Stimulated activated naive CD4-positive, alpha-beta T cell (primary cell): Measurements from ENCODE around the gene ERG.

Experiments used
- DNase-seq, 6 experiments: peaks; one replicate each; lab custom pipeline; 2025; lab: John Stamatoyannopoulos, UW

Gene ERG

DNA sequence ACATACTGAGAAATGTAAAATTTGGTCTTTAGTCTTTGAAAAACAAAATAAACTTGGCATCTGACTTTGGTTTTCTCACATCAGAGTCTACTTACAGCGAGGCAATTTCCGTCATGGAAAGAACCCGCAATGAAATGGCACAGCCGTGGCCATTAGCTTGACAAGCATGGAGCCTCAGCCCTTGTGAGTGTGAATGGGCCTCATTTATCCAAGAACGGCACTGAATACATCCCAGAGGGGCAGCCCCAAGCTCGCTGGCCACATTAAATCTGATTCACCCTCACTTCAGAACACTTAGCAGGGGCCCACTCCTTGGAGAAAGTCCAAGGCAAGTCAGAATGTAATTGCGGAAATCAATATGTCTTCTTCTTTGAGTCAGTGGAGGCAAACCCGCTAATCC lies 64.8 kb downstream of the ERG start:
- no peak for DNase-seq

DNA sequence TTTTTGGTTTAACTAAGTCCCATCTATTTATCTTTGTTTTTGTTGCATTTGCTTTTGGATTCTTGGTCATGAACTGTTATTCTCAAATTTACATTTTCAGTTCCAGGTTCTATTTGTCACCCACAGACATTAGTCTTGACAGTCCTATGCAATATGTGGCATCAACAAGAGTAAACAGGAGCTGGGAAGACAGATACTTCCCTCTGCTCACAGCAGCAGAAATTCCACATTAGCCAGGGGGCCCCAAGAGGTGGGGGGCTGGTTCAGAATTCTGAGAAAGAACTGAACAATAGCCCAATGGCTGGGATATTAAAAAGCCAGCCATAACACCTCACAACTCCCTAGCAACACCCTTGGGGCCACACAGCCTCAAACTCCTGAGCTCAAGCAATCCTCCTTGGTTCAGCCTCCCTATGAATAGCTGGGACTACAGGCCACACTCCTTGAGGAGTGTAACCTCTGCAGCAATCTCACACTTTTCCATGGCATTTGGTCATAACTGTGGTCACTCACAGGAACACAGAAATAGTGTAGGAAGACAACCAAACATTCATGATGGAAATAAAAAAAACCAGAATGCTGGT lies 67.8 kb downstream of the ERG start:
- no peak for DNase-seq

- DNase-seq: no peak
These were observed 69.3 kb downstream of the ERG start for GRCh38 chr21:38429011-38429410.

DNA sequence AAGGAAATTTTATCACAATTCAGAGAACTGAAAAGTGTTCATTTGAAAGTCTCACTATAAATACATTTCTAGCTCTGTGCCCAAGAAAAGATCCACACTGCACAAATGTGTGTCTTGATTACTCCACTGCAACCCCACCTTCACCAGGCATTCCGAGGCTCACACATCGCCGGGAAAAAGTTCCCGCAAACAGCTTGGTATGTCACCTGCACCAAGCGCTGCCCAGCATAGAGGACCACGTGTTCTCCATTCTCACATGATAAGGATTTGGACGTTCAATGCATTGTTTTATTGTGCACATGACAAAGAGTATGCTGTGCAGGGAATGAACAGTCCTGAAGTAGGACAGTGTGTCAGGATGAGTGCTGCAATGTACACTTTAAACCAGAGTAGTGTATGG lies 70.1 kb downstream of the ERG start:
- no peak for DNase-seq

- no peak for DNase-seq
These were observed 73.8 kb downstream of the ERG start for GRCh38 chr21:38424305-38425019.

DNA sequence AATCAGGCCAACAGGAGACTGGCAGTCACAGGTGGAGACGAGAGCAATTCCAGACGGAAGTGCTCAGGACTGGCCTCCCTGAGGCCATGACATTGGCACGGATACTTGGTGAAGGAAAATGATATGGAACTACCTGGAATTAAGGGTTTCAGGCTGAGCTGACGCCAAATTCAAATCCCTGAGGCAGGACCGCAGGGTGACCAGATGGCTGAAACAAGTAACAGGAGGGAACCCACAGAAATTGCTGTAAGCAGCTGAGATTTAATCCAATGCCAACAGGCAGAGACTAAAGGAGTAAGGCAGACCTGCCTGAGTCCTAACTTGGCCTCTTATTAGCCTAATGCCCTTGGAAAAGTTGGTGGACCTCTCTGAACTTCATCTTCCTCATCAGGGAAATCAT lies 76.2 kb downstream of the ERG start:
- DNase-seq: no peak

DNA sequence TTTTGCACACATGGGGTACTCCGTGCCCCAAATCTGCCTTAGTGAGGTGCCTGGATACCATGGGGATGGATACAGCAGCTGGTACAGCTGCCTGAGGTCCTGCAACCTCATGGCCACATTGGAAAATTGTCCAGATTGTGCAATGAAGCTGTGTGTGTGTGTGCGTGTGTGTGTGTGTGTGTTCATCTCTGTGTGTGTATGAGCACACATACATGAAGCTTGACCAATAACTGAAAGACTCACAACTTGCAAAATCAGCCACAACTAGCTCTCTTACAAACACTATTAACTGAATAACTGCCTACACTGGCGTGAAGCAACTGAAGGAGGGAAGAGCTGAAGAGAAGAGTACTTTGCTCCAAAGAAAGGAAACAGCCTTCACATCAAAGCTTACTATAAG lies 78.1 kb downstream of the ERG start:
- DNase-seq: no peak

DNA sequence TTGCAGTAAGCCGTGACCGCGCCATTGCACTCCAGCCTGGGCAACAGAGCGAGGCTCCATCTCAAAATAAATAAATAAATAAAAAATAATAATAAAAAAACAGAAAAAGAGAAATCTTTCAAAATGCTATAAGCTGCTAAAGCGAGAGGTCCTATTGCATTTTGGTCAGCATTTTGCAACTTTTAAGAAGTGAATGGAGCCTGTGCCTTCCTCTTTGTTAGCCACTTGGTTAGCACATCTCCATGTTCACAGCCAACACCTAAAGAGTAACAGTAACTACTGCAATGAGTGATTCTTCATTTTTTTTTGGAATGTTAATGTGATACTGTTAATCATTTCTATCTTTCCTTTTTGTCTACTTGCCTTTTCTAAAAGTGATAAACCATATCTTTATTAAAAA lies 80.6 kb downstream of the ERG start:
- no peak for DNase-seq

- no peak for DNase-seq
These were observed 81.5 kb downstream of the ERG start for GRCh38 chr21:38416791-38417190.

GRCh38 chr21:38413958-38414548 lies 84.2 kb downstream of the ERG start:
- DNase-seq: no peak

GRCh38 chr21:38410466-38410865 lies 87.8 kb downstream of the ERG start:
- DNase-seq: no peak

DNA sequence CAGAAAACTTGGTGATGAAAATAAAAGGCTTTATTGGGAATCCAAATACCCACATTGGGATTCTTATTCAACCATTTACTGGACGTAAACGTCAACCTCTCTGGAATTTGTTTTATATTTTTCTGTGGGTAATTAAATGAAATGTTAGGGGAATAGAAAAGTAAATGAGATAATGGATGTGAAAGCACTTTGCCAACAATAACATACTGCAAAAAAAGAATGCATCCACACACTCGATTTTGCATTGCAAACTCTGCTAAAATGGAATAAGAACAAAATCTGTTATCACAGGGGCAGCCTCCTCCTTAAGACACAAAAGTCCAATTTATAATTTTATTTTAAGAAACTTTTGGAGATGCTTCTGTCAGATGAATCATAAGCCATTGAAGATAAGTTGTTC lies 88.4 kb downstream of the ERG start:
- no peak for DNase-seq

DNA sequence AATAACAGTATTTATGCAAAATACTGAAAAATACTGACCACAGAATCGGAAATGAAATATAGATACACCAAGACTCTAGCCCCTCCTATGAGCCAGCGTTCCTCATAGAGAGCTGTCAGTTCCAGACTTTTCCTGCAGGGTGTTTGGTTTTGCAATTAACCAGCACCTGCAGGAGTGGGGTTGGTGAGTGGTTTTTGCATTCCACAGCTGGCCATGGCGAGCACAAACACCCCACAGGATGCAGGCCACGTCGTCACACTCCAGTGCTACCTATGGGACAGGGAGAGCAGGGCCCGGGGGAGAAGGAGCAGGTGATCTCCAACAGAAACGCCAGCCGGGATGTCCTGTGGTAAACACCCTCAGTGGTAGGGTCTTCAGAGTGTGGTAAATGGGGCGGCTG lies 94.1 kb downstream of the ERG start:
- DNase-seq: no peak

GRCh38 chr21:38402795-38403194 lies 95.5 kb downstream of the ERG start:
- no peak for DNase-seq

- DNase-seq: no peak
These were observed 96.0 kb downstream of the ERG start for GRCh38 chr21:38402291-38402690.

- no peak for DNase-seq
These were observed 96.9 kb downstream of the ERG start for GRCh38 chr21:38401191-38401926.

GRCh38 chr21:38400195-38400919 lies 97.9 kb downstream of the ERG start:
- no peak for DNase-seq

DNA sequence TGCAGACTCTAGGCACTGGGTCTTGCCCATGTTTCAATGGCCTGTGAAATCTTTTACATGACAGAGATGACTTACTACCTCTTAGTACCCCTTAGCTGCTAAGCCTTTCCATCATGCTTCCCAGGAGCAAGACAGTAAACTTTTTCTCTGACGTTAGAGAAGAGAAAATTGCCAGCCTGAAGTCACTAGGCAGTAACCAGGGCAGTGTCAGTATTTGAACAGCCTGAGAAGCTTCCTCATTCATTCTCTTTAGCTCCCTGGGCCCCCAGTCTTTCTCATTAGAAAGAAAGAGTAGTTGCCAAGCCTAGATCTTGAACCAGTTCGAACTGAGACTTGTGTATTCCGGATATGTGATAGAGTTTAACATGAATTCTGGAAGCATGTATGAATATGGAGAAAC lies 99.2 kb downstream of the ERG start:
- no peak for DNase-seq

DNA sequence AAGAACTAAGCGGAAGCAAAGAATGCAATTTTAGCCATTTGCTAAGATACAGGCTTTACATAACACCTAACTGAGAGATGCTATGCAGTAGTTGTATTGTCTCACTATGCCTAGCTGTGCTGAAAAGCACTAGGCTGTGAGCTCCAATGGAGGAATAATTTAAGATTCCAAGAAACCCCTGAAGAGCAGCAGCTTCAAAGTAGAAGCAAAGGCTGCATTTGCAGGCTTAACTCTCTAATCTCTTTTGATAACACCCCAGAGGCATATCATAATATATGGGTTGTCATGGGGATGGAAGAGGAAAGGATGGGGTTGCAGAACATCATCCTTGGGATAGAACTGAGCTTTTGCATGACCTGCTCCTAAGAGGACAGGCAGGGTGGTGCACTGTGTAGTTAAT lies 102.0 kb downstream of the ERG start:
- no peak for DNase-seq

- no peak for DNase-seq
These were observed 102.7 kb downstream of the ERG start for GRCh38 chr21:38395581-38395980.

GRCh38 chr21:38392661-38393060 lies 105.6 kb downstream of the ERG start:
- no peak for DNase-seq

- DNase-seq: no peak
These were observed 108.4 kb downstream of the ERG start for GRCh38 chr21:38389896-38390295.

- no peak for DNase-seq
These were observed 109.0 kb downstream of the ERG start for GRCh38 chr21:38389354-38389676.
